MM.1S (cell line): Measurements from ENCODE around the gene NUDT8.

ENCODE experiments used
- CTCF ChIP-seq: fragments of 300-600 bp; sonication (generic); IDR thresholded peaks from 2 replicates; pipeline ENCODE4 v1.5.1; 2016; ENCODE audit warnings: antibody characterized with exemption, low read length, mixed read lengths
- EZH2phosphoT487 ChIP-seq: fragments of 300-600 bp; sonication (generic); IDR thresholded peaks from 2 replicates; pipeline ENCODE4 v1.6.1; 2018; ENCODE audit warnings: antibody characterized with exemption, low read length

- TF ChIP-seq CTCF: no peak
- no peak for TF ChIP-seq EZH2phosphoT487
These were observed 3.4 kb upstream of the NUDT8 start for GRCh38 chr11:67632982-67633755.
